Fibroblast of villous mesenchyme (primary cell): Measurements from ENCODE around the gene TBC1D22A. TPM values are rescaled to one million over a fixed set of nuclear protein-coding genes. Genes with fewer than 3 reads are reported as not detected.

Experiments used
- DNase-seq: peaks from one replicate; pipeline ENCODE4 v3.0.0-alpha.2; 2010; ENCODE audit warnings: low read depth
- H3K4me3 ChIP-seq: 2 replicates; pipeline ENCODE4 v1.5.1; 2011; ENCODE audit warnings: low read depth, mild to moderate bottlenecking, low read length
- total RNA-seq: library from RNA; depleted of rRNA; stranded (reverse); fragments of >200 nt; gene quantifications from 2 replicates; pipeline ENCODE4 v1.2.3, GENCODE V29; 2012
- TF ChIP-seq, protein P1 (sequence below): IDR thresholded peaks from 2 replicates; pipeline ENCODE4 v1.5.1; 2012; ENCODE audit warnings: low read depth, mild to moderate bottlenecking, low read length; ENCODE audit not compliant: insufficient read depth

The TBC1D22A gene
- total RNA-seq, 1 donor = 12.5 TPM

DNA sequence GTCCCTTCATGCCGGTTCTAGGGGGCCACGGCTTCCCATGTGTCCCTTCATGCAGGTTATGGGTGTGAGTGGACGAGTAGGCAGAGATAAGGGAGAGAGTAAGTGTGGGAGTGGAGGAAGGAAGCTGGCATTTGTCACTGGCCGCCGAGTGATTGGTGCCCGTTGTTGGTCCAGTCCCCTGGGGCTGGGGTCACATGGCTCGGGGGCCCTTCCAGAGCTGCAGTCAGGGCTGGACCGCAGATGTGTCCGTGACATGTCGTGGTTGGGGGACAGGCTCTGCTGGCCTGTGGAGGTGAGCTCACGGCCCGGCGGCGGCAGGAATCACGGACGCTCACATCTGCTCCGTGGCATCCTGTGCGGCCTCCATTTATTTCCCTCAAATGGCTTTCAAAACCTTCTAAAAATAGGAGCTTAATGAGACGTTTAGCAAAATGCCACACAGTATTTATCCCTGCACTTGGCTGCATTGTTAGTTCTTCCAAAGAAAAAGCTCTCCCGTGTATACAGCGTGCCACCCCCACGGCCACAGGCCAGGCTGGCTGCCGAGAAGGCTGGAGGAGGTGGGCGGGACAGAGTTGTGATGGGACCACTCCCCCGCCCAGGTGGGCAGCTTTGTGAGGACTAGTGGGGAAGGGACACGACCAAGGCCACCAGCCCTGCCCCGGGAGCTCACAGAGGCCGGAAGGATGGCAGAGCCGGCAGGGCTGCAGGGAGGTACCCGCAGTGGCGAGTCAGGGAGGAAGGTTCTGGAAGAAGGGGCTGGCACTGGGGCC is 386.7 kb downstream of the TBC1D22A start:
- DNase-seq = no peak
- TF ChIP-seq, protein P1, sequence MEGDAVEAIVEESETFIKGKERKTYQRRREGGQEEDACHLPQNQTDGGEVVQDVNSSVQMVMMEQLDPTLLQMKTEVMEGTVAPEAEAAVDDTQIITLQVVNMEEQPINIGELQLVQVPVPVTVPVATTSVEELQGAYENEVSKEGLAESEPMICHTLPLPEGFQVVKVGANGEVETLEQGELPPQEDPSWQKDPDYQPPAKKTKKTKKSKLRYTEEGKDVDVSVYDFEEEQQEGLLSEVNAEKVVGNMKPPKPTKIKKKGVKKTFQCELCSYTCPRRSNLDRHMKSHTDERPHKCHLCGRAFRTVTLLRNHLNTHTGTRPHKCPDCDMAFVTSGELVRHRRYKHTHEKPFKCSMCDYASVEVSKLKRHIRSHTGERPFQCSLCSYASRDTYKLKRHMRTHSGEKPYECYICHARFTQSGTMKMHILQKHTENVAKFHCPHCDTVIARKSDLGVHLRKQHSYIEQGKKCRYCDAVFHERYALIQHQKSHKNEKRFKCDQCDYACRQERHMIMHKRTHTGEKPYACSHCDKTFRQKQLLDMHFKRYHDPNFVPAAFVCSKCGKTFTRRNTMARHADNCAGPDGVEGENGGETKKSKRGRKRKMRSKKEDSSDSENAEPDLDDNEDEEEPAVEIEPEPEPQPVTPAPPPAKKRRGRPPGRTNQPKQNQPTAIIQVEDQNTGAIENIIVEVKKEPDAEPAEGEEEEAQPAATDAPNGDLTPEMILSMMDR = no peak
- H3K4me3 ChIP-seq = no peak overlapping the region

DNA sequence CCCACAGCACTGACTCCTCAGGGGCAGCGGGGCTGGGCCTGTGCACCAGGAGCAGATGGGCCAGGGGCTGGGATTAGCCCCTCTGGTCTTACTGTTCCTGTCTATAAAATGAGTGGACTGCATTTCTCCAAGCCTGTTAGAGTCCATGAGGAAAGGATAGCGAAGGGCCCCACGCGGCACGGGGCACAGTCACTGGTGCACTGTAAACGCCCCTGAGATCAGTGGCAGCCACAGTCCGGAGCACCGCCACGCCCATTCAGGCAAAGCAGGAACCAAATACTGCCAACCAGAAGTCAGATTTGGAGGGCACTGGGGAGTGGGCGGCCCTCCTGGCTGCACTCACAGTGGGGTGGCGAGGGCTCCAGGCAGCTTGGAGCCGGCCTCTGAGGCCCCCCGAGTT is 387.5 kb downstream of the TBC1D22A start:
- DNase-seq = no peak
- H3K4me3 ChIP-seq = no peak overlapping the region

DNA sequence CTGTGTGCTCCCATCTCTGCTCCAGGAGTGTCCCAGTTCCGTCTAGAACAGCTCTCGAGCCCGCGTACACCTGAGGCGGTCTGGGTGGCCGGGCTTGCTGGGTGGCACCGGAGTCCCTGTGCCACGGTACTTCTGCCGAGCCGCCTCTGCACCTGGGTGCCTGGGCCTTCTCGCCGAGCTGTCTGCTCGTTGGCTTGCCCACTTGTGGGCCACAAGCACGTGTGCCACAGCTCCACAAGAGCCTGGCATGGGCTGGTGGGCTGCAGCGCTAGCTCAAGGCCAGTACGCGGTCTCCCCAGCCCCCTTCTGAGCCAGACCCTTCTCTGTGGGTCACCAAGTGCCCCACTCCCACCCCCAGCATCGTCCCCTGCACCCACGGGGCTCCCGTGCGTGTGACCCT is 388.0 kb downstream of the TBC1D22A start:
- DNase-seq = no peak
- no peak overlapping the region for H3K4me3 ChIP-seq
- TF ChIP-seq, protein P1 = no peak

More for the DNA sequence above, 387.5 kb downstream of the TBC1D22A start:
- TF ChIP-seq, protein P1 = no peak

DNA sequence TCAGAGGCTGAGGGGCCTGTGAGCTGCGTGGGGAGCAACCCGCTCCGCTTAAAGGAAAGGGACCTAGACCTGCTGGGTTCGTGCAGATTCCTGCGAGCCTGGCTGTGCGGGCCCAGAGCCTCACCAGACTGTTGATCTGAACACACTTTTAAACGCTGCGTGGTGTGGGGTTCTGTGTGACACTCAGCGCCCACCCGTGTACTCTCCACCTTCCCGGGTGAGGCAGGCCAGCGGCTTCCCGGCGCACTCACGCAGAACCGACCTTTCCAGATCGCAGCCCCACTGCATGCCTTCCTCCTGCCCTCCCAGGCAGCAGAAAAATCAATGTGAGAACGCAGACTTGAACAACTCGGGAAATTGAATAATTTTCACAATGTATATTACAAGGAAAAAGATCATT is 388.6 kb downstream of the TBC1D22A start:
- H3K4me3 ChIP-seq = no peak overlapping the region
- TF ChIP-seq, protein P1 = no peak
- DNase-seq = no peak

DNA sequence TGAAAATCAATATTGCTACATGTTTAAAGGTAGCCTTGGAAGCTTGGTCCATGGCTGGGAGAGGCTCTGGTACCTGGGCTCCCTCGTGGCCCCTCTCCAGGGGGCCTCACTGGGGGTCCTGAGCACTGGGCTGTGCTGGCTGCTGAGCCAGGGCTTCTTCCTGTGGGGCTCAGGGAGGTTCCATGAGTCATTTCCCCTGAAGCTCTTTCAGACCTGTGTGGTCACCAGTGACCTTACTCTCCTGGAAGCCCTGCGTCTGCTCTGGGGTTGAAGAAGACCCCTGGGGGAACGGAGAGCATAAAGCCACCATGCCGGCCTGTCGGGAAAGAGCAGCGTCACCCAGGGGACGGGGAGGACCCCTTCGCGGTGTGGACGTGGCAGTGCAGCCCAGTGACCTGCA is 389.0 kb downstream of the TBC1D22A start:
- DNase-seq = peak; percentile 25
- no peak overlapping the region for H3K4me3 ChIP-seq
- TF ChIP-seq, protein P1 = no peak

DNA sequence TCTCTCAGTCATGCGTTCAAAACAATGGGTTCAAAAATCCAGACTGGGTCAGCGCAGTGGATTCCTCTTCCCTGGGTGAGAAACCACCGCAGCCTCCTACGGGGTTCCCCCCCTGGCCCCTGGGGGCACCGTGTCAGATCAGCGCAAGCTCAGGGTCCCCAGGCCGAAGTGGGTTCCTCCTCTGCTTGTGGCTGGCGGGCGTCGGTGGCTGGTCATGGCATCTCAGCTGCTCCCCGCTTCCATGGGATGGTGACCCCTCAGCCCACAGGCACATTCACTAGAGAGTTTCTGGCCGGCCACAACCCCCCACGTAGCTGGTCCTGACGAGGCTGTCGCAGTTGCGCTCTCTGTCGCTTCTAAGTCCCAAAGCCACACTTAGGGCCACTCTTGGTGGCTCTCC is 389.8 kb downstream of the TBC1D22A start:
- TF ChIP-seq, protein P1 = no peak
- DNase-seq = no peak
- H3K4me3 ChIP-seq = no peak overlapping the region

DNA sequence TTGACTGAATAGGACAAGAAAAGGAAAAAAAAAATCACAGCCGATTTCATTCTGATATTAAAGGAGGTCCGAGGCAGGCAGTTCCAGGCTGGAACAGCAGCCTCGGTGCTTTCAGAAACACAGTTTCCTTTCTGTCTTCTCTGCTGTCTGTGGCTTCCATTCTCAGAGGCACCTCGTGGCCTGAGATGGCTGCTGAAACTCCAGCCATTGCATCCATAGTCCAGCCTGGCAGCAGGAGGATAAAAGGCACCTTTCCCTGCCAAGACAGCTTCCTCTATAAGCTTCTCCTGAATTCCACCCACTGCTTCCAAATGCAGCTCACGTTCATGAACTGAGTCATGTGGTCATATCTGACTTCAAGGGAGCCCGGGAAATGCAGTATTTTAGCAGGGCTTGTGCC is 390.5 kb downstream of the TBC1D22A start:
- no peak for DNase-seq
- TF ChIP-seq, protein P1 = no peak
- no peak overlapping the region for H3K4me3 ChIP-seq
